ENCODE results near the gene FMO5. TPM values are rescaled to one million over a fixed set of nuclear protein-coding genes. Genes with fewer than 3 reads are reported as not detected.

Gene FMO5
- total RNA-seq, 1 experiment from 2014 or later = 0.72 TPM

- TF ChIP-seq, protein P1, sequence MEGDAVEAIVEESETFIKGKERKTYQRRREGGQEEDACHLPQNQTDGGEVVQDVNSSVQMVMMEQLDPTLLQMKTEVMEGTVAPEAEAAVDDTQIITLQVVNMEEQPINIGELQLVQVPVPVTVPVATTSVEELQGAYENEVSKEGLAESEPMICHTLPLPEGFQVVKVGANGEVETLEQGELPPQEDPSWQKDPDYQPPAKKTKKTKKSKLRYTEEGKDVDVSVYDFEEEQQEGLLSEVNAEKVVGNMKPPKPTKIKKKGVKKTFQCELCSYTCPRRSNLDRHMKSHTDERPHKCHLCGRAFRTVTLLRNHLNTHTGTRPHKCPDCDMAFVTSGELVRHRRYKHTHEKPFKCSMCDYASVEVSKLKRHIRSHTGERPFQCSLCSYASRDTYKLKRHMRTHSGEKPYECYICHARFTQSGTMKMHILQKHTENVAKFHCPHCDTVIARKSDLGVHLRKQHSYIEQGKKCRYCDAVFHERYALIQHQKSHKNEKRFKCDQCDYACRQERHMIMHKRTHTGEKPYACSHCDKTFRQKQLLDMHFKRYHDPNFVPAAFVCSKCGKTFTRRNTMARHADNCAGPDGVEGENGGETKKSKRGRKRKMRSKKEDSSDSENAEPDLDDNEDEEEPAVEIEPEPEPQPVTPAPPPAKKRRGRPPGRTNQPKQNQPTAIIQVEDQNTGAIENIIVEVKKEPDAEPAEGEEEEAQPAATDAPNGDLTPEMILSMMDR (IDR thresholded peaks at IDR 0.05; ENCODE audit: unreplicated experiment) = no peak
- intact Hi-C loops (cut with micrococcal nuclease) = loop anchor here (10.0 kb wide), 1 partner anchor 312 kb away; the partner anchor contains the start of gene NBPF12
- Mint-ChIP-seq H3K36me3 (ENCODE audit: insufficient read depth, unreplicated experiment) (no peaks in the 10 kb centered on the region), H3K27ac (ENCODE audit: low read depth, unreplicated experiment) (peak overlapping the region; percentile 14), H3K4me1 (ENCODE audit: insufficient read depth, unreplicated experiment) (peaks cover 35% of the 10 kb centered on the region), H3K9me3 (ENCODE audit: unreplicated experiment) (no peaks in the 10 kb centered on the region), H3K27me3 (ENCODE audit: insufficient read depth, unreplicated experiment) (no peaks in the 10 kb centered on the region), H3K4me3 (ENCODE audit: unreplicated experiment) (no peak overlapping the region)
- ChIA-PET POLR2A (interaction anchor here (1.0 to 7.0 kb wide), 5 partner anchors 8 to 77 kb away, joined by 3 to 298 read pairs (median 5); partner anchors contain the start of gene PRKAB2), CTCF (interaction anchor here (0.8 to 2.1 kb wide), 5 partner anchors 10 to 206 kb away, joined by 4 to 7 read pairs (median 5); no protein-coding TSS in a partner anchor)
- no peak for DNase-seq (ENCODE audit: unreplicated experiment)
- BruUV-seq (replicated peaks) = no TSS peak
Observed at GRCh38 chr1:147246910-147247655, 21.9 kb upstream of the FMO5 start.

- intact Hi-C loops (cut with micrococcal nuclease) = loop anchor here (10.0 kb wide), 1 partner anchor 311 kb away; the partner anchor contains the start of gene NBPF12
- Mint-ChIP-seq H3K27me3 (ENCODE audit: insufficient read depth, unreplicated experiment) (no peaks in the 10 kb centered on the region), H3K9me3 (ENCODE audit: unreplicated experiment) (no peaks in the 10 kb centered on the region), H3K36me3 (ENCODE audit: insufficient read depth, unreplicated experiment) (no peaks in the 10 kb centered on the region), H3K27ac (ENCODE audit: low read depth, unreplicated experiment) (peak overlapping the region; percentile 44), H3K4me3 (ENCODE audit: unreplicated experiment) (no peak overlapping the region), H3K4me1 (ENCODE audit: insufficient read depth, unreplicated experiment) (peaks cover 38% of the 10 kb centered on the region)
- TF ChIP-seq, protein P1 (IDR thresholded peaks at IDR 0.05; ENCODE audit: unreplicated experiment) = no peak
- ChIA-PET CTCF (interaction anchor here (0.8 to 1.7 kb wide), 5 partner anchors 9 to 205 kb away, joined by 3 to 7 read pairs (median 4); no protein-coding TSS in a partner anchor), POLR2A (interaction anchor here (1.3 to 7.0 kb wide), 4 partner anchors 9 to 76 kb away, joined by 3 to 298 read pairs (median 10); partner anchors contain the start of gene PRKAB2)
- no peak for DNase-seq (ENCODE audit: unreplicated experiment)
- no TSS peak for BruUV-seq (replicated peaks)
Observed at GRCh38 chr1:147246044-147246690, 21.0 kb upstream of the FMO5 start.

DNA sequence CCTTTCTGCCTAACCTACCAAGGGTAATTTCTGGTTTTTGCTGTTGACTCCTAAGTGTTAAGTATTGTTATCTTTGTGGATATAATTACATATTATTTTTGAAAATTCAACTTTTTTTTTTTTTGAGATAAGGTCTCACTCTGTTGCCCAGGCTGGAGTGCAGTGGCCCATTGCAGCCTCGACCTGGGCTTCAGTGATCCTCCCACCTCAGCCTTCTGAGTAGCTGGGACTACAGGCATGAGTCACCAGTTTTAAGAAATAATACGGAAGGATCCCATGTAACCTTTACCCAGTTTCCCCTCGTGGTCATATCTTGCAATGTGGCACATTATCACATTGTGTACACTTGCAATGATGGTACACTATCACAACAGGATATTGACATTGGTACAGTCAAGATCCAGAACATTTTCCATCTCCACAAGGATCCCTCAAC is 20.5 kb upstream of the FMO5 start:
- Mint-ChIP-seq H3K4me3 (ENCODE audit: unreplicated experiment) (no peak overlapping the region), H3K9me3 (ENCODE audit: unreplicated experiment) (no peaks in the 10 kb centered on the region), H3K27me3 (ENCODE audit: insufficient read depth, unreplicated experiment) (no peaks in the 10 kb centered on the region), H3K27ac (ENCODE audit: low read depth, unreplicated experiment) (peak overlapping the region; percentile 44), H3K4me1 (ENCODE audit: insufficient read depth, unreplicated experiment) (peaks cover 38% of the 10 kb centered on the region), H3K36me3 (ENCODE audit: insufficient read depth, unreplicated experiment) (no peaks in the 10 kb centered on the region)
- intact Hi-C loops (cut with micrococcal nuclease) = loop anchor here (10.0 kb wide), 1 partner anchor 311 kb away; the partner anchor contains the start of gene NBPF12
- ChIA-PET POLR2A (interaction anchor here (0.6 to 7.0 kb wide), 4 partner anchors 9 to 75 kb away, joined by 3 to 298 read pairs (median 4); partner anchors contain the start of gene PRKAB2), CTCF (interaction anchor here (0.8 to 1.7 kb wide), 4 partner anchors 9 to 77 kb away, joined by 3 to 7 read pairs (median 4); no protein-coding TSS in a partner anchor)
- TF ChIP-seq, protein P1 (IDR thresholded peaks at IDR 0.05; ENCODE audit: unreplicated experiment) = no peak
- no TSS peak for BruUV-seq (replicated peaks)
- peak; percentile 61 for DNase-seq (ENCODE audit: unreplicated experiment)

Data from MCF 10A (cell line).